HG02938 (cell line): ENCODE measurements around the gene LCE1F.

Source experiments
- ATAC-seq: cut with Tn5 transposase; IDR thresholded peaks from one replicate; pipeline ENCODE4 v1.9.1; 2021; ENCODE audit warnings: mild to moderate bottlenecking, moderate library complexity; ENCODE audit not compliant: unreplicated experiment

LCE1F gene

GRCh38 chr1:152774875-152775274 lies at the start of gene LCE1F:
TSS of gene LCE1F (plus strand) at chr1:152775140. CDS start at chr1:152776372, 1,232 bp downstream.
- ATAC-seq = no peak

DNA sequence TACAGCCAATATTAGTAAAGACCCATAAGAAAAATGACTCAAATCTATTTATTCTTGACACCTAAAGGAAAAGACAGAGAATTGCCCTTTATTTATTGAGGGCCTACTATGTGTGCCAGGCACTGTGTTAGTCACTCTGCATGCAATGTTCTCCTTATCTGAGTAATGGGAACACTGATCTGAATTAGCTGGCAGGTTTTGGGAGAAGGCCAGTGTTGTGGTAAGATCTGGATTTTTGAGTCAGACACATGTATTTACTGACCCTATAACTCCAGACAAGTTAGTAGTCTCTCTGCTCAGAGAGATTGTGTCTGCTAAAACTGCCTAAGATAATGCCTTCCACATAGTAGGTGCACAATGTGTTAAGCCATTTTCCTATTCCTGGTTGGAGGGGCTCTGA lies 49.7 kb upstream of the LCE1F start:
- no peak for ATAC-seq

GRCh38 chr1:152728986-152729385 lies 46.0 kb upstream of the LCE1F start:
- ATAC-seq = no peak

- no peak for ATAC-seq
Measured at GRCh38 chr1:152735648-152736047, 39.3 kb upstream of the LCE1F start.

DNA sequence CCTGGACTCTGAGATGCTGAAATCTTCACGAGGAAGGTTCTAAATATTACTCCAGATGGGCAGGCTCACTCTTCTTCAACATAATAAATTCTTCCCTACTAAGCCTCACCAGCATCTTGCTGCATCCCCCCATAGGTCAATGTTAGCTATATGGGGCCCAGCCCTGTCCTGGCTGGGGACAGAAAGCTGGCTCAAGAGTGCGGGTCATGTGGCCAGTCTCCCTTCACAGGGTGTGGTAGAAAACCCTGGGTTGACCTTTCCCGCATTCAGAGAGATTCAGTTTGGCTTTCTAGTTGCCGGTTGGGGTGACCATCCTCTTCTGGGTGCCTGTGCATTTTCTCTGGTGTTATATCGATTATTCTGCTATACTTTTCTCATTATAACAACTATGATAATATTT lies 36.9 kb upstream of the LCE1F start:
- ATAC-seq = no peak

GRCh38 chr1:152739841-152740240 lies 35.1 kb upstream of the LCE1F start:
- ATAC-seq = no peak

DNA sequence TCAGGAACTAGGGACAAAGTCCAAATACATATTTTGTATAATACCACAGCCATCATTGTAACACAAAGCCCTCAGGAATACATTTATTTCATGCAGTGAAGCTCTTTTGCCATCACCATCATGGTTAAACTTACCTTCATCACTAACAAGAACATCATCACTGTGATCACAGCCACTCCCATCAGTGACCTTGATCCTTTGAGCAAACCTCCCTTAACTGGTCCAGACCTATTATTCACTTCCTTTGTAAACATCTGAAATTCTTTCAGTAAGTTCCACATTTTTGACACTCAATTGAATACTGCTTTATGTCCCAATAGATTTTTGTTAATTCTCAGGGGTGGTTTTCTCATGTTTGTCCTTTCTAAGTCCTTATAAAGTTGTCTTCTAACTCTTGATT lies 33.3 kb upstream of the LCE1F start:
- ATAC-seq = no peak

DNA sequence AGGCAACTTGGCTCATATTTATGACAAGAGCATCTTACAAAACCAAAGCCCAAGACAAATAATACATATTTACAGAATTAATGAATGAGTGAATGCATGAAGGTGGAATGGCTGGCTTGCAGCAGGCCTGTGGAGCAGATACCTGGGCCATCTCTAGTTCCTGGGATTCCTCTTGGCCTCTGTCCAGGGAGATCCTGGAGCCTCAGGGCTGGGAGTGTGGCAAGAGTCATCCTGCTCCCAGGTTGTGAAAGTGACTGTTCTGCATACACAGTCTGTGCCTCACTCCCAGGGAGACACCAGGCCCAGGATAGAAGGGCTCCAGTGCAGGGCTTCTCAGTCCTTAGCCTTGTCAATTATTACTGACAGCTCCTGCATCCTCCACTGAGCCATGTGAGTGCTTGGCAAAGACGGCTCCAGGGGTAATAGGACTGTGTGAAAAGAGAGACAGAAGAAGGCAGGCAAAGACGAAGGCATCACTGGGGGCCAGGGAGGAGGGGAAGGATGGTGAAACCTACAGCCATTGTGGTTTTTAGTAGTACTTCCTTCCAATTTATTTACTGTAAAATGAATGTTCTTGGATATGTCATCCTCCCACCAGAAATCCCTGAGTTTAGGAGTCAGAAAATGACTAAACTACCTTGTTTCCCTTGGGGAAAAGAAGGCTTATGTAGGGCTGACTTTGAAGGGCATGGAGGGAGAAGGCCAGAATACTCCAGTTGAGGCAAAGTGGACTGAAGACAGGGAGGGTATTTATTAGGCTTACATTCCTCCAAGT lies 31.4 kb upstream of the LCE1F start:
- no peak for ATAC-seq

DNA sequence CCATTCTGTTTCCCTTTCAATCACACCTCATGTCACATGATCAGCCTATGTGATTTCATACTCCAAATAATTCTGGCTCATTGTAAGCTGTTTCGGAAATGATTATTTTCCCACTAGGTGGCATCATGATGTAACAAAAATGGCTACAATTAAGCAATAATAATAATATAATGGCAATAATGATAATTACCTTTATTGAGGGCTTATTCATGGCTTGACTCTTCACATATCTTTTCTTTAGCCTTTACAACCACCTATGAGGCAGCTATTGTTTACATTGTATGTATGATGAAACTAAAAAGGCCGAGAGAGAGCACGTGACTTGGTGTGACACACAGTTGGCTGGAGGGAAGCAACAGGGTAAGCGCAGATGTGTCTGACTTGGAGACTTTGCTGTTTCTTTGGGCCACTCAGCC lies 29.6 kb upstream of the LCE1F start:
- ATAC-seq = no peak

GRCh38 chr1:152745765-152746444 lies 29.0 kb upstream of the LCE1F start:
- ATAC-seq = no peak

DNA sequence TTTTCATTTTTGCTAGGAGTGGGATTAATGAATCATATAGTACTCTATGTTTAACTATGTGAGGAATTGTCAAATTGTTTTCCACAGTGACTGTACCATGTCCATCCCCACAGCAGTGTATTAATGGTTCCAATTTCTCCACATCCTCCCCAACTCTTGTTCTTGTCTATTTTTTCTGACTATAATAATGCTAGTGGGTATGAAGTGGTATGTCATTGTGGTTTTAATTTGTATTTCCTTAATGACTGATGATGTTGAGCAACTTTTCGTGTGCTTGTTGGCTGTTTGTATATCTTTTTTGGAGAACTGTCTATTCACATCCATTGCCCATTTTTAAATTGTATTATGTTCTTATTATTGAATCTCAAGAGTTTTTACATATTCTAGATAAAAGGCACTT lies 27.1 kb upstream of the LCE1F start:
- ATAC-seq = no peak

DNA sequence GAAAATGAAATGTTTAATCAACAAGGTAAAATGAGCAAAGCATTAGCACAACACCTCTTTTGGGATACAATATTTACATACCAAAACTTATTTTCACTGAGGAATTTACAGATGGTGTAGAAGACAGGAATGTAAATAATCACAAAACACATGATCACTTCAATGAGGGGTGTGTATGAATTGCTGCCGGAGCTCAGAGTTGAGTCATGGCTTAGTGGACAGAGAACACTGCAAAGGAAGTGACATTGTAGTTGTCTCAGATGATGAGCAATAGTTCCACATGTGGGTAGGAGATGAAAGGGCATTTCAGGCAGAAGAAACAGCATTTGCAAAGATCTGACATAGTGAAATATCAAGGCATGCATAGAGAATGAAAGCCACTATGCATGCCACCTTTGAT lies 22.7 kb upstream of the LCE1F start:
- no peak for ATAC-seq

DNA sequence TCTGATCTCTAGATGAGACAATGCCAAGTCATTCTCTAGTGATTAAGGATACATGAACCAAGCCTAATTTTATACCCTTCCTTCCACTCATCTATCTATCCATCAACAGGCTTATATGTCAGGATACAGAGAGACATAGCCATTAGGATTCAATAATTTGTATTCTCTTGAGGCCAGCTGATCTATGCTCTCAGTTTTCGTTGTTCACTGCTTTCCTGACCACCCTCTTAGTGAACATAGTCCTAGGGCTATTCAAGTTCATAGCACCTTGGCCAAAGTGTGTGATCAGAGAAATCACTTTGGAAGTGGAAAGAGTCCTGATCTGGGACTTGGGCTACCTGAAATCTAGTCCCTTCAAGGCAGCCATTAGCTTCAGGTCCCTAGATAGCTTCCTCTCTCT lies 21.4 kb upstream of the LCE1F start:
- ATAC-seq = no peak

- ATAC-seq = no peak
Measured at GRCh38 chr1:152756872-152757271, 18.1 kb upstream of the LCE1F start.

- ATAC-seq = no peak
Measured at GRCh38 chr1:152757747-152758146, 17.2 kb upstream of the LCE1F start, which contains the start of gene KPRP. TSS of gene KPRP (plus strand) at chr1:152758025. CDS start at chr1:152759589, 1,564 bp downstream.

GRCh38 chr1:152758636-152759035 lies 16.3 kb upstream of the LCE1F start:
- no peak for ATAC-seq

DNA sequence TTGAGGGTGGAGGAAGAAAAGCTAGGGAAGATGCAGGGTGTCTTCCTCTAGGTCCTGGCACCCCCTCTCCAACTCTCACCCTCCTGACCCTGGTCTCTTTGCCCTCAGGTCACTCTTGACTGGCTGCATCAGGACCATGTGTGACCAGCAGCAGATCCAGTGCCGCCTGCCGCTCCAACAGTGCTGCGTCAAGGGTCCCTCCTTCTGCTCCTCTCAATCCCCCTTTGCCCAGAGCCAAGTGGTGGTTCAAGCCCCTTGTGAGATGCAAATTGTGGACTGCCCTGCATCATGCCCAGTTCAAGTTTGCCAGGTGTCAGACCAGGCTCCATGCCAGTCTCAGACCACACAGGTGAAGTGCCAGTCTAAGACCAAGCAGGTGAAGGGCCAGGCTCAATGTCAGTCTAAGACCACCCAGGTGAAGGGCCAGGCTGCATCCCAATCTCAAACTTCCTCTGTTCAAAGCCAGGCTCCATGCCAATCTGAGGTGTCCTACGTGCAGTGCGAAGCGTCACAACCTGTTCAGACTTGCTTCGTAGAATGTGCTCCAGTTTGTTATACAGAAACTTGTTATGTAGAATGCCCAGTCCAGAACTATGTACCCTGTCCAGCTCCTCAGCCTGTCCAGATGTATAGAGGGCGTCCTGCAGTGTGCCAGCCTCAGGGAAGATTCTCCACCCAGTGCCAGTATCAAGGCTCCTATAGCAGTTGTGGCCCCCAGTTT lies 15.3 kb upstream of the LCE1F start:
- ATAC-seq = no peak

DNA sequence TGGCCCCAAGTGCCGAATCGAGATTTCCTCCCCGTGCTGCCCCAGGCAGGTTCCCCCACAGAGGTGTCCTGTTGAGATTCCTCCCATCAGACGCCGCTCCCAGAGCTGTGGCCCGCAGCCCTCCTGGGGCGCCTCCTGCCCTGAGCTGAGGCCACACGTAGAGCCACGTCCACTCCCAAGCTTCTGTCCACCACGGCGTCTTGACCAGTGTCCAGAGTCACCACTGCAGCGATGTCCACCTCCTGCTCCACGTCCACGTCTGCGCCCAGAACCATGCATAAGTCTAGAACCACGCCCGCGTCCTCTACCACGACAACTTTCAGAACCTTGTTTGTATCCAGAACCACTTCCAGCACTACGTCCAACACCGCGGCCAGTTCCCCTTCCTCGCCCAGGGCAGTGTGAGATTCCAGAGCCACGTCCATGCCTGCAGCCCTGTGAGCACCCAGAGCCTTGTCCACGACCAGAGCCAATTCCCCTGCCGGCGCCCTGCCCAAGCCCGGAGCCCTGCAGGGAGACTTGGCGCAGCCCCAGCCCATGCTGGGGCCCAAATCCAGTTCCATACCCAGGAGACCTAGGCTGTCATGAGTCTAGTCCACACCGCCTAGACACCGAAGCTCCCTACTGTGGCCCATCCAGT lies 14.3 kb upstream of the LCE1F start:
- ATAC-seq = no peak

GRCh38 chr1:152761609-152762213 lies 13.2 kb upstream of the LCE1F start:
- no peak for ATAC-seq

- ATAC-seq = no peak
Measured at GRCh38 chr1:152768847-152769533, 6.0 kb upstream of the LCE1F start.
